Measurements from ENCODE around the gene CHRNB4.

CHRNB4 gene

DNA sequence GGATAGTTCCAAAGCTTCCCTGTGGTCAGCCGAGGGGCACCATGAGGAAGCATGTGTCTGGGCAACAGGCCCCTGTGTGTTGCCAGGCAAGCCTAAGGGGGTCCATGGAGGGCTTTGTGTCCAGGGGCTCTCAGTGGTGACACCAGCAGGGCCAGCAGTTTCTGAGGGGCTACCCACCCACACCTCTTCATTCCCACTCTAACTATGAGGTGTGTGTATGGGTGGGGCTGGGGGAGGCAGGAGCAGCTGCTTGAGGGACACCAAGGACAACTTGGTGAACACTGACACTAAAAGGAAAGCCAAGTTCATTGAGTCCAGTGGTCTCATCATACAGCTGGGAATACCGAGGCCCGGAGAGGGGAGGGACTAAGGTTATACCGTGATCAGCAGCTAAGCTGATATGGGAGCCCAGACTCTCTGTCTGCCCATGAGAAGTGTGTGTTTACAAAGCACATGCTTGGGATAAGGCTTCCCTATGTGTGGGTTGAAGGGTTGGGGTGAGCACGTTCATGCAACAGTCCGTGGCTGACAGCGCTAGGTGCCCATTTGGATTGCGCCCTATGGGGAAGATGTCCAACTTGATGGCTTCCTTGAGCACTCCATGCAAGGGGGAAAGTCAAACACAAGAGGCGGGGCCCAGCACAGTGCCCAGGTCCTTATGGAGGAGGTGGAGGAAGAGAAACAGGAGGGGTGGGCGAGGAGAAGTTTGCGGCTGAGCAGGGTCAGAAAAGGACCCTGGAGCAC is 34.8 kb upstream of the CHRNB4 start:
- ChIA-PET POLR2A (no interaction called here), CTCF (interaction anchor here (0.5 to 1.2 kb wide), 3 partner anchors 10 to 435 kb away, joined by 3 to 4 read pairs (median 4); no protein-coding TSS in a partner anchor)
- Histone ChIP-seq H3K36me3 (ENCODE audit: control insufficient read depth in 2 of 2, insufficient read depth in 1 of 2, low read length in 2 of 2) (no peaks in the 10 kb centered on the region; a peak in 1 of 3 replicates), H3K27ac (ENCODE audit: extremely low read depth, low read depth, low read length) (no peak overlapping the region), H3K4me1 (ENCODE audit: control insufficient read depth, insufficient read depth, low read length) (no peaks in the 10 kb centered on the region), H3K9me3 (ENCODE audit: control insufficient read depth, insufficient read depth, low read depth, low read length) (no peaks in the 10 kb centered on the region), H3K4me3 (ENCODE audit: low read depth, low read length) (no peak overlapping the region)
- TF ChIP-seq, protein P1, sequence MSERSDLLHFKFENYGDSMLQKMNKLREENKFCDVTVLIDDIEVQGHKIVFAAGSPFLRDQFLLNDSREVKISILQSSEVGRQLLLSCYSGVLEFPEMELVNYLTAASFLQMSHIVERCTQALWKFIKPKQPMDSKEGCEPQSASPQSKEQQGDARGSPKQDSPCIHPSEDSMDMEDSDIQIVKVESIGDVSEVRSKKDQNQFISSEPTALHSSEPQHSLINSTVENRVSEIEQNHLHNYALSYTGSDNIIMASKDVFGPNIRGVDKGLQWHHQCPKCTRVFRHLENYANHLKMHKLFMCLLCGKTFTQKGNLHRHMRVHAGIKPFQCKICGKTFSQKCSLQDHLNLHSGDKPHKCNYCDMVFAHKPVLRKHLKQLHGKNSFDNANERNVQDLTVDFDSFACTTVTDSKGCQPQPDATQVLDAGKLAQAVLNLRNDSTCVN (tag by site-specific recombination; optimal IDR thresholded peaks at IDR 0.05): no peak
- TF ChIP-seq, protein P2, sequence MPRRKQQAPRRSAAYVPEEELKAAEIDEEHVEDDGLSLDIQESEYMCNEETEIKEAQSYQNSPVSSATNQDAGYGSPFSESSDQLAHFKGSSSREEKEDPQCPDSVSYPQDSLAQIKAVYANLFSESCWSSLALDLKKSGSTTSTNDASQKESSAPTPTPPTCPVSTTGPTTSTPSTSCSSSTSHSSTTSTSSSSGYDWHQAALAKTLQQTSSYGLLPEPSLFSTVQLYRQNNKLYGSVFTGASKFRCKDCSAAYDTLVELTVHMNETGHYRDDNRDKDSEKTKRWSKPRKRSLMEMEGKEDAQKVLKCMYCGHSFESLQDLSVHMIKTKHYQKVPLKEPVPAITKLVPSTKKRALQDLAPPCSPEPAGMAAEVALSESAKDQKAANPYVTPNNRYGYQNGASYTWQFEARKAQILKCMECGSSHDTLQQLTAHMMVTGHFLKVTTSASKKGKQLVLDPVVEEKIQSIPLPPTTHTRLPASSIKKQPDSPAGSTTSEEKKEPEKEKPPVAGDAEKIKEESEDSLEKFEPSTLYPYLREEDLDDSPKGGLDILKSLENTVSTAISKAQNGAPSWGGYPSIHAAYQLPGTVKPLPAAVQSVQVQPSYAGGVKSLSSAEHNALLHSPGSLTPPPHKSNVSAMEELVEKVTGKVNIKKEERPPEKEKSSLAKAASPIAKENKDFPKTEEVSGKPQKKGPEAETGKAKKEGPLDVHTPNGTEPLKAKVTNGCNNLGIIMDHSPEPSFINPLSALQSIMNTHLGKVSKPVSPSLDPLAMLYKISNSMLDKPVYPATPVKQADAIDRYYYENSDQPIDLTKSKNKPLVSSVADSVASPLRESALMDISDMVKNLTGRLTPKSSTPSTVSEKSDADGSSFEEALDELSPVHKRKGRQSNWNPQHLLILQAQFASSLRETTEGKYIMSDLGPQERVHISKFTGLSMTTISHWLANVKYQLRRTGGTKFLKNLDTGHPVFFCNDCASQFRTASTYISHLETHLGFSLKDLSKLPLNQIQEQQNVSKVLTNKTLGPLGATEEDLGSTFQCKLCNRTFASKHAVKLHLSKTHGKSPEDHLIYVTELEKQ (tag by site-specific recombination; IDR thresholded peaks at IDR 0.05; ENCODE audit: borderline replicate concordance): no peak
- TF ChIP-seq FEZF1 (tag by site-specific recombination; IDR thresholded peaks at IDR 0.05): no peak
- TF ChIP-seq OSR2 (tag by site-specific recombination; IDR thresholded peaks at IDR 0.05): no peak
- no peak for TF ChIP-seq GLI4 (tag by site-specific recombination; IDR thresholded peaks at IDR 0.05)
- no peak for TF ChIP-seq ZNF670 (tag by site-specific recombination; IDR thresholded peaks at IDR 0.05; ENCODE audit: low read depth)
- TF ChIP-seq, protein P3, sequence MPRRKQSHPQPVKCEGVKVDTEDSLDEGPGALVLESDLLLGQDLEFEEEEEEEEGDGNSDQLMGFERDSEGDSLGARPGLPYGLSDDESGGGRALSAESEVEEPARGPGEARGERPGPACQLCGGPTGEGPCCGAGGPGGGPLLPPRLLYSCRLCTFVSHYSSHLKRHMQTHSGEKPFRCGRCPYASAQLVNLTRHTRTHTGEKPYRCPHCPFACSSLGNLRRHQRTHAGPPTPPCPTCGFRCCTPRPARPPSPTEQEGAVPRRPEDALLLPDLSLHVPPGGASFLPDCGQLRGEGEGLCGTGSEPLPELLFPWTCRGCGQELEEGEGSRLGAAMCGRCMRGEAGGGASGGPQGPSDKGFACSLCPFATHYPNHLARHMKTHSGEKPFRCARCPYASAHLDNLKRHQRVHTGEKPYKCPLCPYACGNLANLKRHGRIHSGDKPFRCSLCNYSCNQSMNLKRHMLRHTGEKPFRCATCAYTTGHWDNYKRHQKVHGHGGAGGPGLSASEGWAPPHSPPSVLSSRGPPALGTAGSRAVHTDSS (tag by site-specific recombination; IDR thresholded peaks at IDR 0.05): no peak
- no peak for TF ChIP-seq ZNF24 (tag by site-specific recombination; IDR thresholded peaks at IDR 0.05)
- TF ChIP-seq ZNF510 (tag by site-specific recombination; IDR thresholded peaks at IDR 0.05; ENCODE audit: insufficient replicate concordance): no peak
- TF ChIP-seq, protein P4, sequence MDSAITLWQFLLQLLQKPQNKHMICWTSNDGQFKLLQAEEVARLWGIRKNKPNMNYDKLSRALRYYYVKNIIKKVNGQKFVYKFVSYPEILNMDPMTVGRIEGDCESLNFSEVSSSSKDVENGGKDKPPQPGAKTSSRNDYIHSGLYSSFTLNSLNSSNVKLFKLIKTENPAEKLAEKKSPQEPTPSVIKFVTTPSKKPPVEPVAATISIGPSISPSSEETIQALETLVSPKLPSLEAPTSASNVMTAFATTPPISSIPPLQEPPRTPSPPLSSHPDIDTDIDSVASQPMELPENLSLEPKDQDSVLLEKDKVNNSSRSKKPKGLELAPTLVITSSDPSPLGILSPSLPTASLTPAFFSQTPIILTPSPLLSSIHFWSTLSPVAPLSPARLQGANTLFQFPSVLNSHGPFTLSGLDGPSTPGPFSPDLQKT (IDR thresholded peaks at IDR 0.05; ENCODE audit: borderline replicate concordance, low read depth, low read length): no peak
- no peak for TF ChIP-seq ZNF121 (tag by site-specific recombination; IDR thresholded peaks at IDR 0.05)
- no peak for TF ChIP-seq ZNF658 (tag by site-specific recombination; IDR thresholded peaks at IDR 0.05)
- no peak for TF ChIP-seq ZNF146 (tag by site-specific recombination; IDR thresholded peaks at IDR 0.05)
- no peak for TF ChIP-seq ZNF311 (tag by site-specific recombination; IDR thresholded peaks at IDR 0.05; ENCODE audit: borderline replicate concordance)
- TF ChIP-seq ZNF596 (tag by site-specific recombination; IDR thresholded peaks at IDR 0.05): no peak
- TF ChIP-seq, protein P5, sequence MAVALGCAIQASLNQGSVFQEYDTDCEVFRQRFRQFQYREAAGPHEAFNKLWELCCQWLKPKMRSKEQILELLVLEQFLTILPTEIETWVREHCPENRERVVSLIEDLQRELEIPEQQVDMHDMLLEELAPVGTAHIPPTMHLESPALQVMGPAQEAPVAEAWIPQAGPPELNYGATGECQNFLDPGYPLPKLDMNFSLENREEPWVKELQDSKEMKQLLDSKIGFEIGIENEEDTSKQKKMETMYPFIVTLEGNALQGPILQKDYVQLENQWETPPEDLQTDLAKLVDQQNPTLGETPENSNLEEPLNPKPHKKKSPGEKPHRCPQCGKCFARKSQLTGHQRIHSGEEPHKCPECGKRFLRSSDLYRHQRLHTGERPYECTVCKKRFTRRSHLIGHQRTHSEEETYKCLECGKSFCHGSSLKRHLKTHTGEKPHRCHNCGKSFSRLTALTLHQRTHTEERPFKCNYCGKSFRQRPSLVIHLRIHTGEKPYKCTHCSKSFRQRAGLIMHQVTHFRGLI (tag by site-specific recombination; IDR thresholded peaks at IDR 0.05): no peak
- TF ChIP-seq ZNF747 (tag by site-specific recombination; IDR thresholded peaks at IDR 0.05): no peak
- TF ChIP-seq, protein P6, sequence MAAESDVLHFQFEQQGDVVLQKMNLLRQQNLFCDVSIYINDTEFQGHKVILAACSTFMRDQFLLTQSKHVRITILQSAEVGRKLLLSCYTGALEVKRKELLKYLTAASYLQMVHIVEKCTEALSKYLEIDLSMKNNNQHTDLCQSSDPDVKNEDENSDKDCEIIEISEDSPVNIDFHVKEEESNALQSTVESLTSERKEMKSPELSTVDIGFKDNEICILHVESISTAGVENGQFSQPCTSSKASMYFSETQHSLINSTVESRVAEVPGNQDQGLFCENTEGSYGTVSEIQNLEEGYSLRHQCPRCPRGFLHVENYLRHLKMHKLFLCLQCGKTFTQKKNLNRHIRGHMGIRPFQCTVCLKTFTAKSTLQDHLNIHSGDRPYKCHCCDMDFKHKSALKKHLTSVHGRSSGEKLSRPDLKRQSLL (tag by site-specific recombination; IDR thresholded peaks at IDR 0.05): no peak

Data from HEK293 (cell line).